Measurements from ENCODE around the gene TRAPPC8.
"Not testable (repeated sequence)": the region's sequence is repeated elsewhere in the genome, so short reads cannot be mapped to it uniquely, and the experiment has no call there.

TRAPPC8 gene

DNA sequence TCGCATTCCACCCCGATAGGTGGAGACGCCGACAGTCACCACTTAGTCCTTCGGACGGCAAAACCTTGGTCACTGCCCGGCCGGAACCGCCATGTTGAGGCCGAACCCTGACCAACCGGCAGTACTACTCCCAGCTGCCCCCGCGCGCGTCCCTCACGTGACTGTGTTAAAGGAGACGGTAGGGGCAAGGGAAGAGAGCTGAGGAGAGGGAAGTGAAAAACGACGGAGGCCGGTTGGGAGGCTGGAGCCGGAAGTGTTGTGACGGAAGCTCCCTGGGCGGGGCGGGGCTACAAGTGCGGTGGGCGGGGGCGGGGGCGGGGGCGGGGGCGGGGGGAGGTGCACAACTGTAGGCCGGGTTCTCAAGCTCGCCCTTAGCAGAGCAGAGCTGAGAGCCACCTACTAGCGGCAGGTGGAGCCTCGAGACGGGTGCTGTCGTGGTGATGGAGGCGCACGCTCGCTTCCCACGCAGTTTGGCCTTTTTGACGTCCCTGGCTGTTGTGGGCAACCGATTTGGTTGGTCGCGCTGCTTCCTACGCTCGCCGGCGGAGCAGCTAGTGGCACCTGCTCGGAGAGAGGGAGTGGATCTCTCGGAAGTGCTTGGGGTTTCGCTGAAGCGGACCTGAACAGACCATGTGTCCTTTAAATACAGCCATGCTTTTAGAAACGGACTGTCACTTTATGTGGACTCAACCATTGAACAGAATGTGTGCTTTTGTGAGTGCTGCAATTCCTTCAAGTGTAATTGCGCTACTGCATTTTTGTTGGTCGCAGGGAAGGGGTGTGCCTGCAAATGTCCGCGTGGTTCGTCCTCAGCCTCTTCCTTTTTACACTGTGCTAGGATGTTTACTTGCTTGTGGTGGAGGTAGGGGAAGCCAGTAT, at the start of gene TRAPPC8:
TRAPPC8 (minus strand) TSS at position 130 of the 879 bp plus-strand sequence. CDS start 364 bp downstream, outside the sequence.
- peak; percentile 77 to 84 (median 81) for DNase-seq (ENCODE audit: low read depth in 4 of 4, low spot score in 1 of 4)

DNA sequence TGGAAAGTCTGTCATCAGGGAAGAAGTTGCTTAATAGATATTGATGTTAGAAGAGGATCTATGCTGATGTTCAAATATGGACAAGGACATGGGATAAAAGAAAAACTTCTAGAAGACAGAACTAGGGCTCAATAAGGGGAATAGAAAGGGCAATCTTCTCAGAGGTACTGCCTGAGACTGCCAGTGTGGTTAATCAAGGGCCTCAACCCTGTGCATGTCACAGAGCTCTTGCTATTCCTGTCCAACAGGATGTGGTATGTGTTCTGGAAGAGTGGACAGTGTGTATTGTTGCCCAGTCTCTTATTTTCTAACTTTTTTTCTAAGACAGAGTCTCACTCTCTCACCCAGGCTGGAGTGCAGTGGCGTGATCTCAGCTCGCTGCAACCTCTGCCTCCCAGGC, 47.9 kb upstream of the TRAPPC8 start:
- DNase-seq (ENCODE audit: low read depth in 4 of 4, low spot score in 1 of 4), result no peak

GRCh38 chr18:31983976-31984375, 41.0 kb upstream of the TRAPPC8 start:
- DNase-seq (ENCODE audit: low read depth in 4 of 4, low spot score in 1 of 4), result no peak

- DNase-seq (ENCODE audit: low read depth in 4 of 4, low spot score in 1 of 4), result no peak
Observed at GRCh38 chr18:31983020-31983419, 40.1 kb upstream of the TRAPPC8 start.

DNA sequence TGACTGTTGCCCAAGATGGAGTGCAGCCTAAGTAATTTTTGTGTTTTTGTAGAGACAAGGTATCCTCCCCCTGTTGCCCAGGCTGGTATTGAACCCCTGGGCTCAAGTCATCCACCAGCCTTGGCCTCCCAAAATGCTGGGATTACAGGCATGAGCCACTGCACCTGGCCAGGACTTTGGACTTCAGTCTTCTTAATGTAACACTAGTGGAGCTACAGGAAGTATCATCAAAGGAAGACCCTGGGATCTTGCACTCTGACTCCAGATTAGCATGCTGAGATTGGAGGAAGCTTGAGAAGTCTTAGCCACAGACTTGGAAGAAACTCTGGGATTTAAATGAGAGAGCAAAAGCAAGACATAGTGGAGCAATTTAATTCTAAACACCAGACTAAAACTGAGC, 37.9 kb upstream of the TRAPPC8 start:
- DNase-seq (ENCODE audit: low read depth in 4 of 4, low spot score in 1 of 4), result no peak

DNA sequence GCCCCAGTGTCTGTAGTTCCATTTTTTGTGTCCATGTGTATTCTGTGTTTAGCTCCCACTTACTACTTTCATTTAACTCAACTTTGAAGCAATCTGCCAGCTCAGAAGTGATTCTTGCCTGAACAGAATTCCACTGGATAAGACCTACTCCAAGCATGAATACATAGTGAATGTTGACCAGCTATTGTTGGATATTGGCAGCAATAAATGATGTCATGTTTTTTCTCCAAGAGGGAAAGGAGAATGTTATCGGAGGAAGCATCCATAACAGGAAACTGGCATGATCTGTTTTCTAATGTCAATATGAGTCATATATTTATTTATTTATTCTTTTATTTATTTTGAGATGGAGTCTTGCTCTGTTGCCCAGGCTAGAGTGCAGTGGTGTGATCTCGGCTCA, 36.8 kb upstream of the TRAPPC8 start:
- no peak for DNase-seq (ENCODE audit: low read depth in 4 of 4, low spot score in 1 of 4)

DNA sequence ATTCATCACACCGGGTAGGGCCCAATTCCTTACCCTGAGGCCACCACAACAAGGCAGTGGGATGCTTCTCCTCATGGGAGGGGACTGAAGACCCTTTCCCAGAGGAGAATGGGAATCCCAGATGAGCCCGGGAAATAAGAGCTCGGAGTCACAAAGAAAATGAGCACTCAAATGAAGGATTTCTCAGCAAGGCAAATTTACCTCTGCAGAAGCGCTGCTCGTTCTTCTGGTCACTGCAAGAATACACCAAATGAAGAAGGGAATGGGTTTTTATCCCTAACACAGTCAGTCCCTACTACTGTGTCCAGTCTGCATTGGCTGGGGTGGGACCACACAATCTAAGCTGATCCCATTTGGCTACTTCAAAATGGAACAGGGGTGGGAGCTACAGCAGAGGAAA, 35.7 kb upstream of the TRAPPC8 start:
- DNase-seq (ENCODE audit: low read depth in 4 of 4, low spot score in 1 of 4), result no peak

GRCh38 chr18:31977270-31977872, 34.4 kb upstream of the TRAPPC8 start:
- DNase-seq (ENCODE audit: low read depth in 4 of 4, low spot score in 1 of 4), result peak in 1 of 4 experiments; percentile 9

GRCh38 chr18:31976242-31976641, 33.3 kb upstream of the TRAPPC8 start:
- DNase-seq (ENCODE audit: low read depth in 4 of 4, low spot score in 1 of 4), result no peak

DNA sequence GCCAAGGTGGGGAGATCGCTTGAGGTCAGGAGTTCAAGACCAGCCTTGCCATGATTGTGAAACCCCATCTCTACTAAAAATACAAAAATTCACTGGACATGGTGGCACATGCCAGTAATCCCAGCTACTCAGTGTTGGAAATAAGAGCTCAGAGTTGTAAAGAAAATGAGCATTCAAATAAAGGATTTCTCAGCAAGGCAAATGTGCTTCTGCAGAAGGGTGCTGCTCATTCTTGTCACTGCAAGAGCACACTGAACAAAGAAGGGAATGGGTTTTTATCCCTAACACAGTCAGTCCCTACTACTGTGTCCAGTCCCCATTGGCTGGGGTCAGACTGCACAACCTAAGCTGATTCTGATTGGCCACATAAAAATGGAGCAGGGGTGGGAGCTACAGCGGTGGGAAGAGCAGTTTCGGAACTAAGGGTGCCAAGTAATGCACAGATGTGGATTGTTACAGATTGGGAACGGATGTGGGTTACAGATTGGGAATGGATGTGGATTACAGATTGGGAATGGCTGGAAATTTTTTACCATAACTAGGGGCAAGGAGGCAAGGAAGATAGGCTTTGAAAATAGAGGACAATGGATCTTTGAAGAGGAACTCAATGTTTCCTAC, 31.1 kb upstream of the TRAPPC8 start:
- DNase-seq (ENCODE audit: low read depth in 4 of 4, low spot score in 1 of 4), result no peak

DNA sequence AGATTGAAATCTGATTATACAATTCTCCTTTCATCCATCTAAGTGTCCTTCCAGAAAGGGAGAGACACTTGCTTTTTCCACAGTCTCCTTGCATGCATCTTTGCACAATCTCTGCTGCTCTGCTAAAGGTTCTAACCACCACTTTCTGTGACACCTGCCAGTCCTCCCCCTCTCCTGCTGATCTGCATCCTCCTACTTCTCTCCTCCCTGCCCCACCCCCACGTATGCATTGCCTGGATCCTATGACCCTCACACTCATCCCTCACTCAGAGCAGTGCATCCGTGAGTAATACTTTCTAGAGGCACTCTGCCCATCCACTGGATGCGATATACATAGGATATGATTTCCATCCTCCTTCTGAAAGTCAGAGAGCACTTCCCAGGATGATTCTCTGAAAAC, 27.7 kb upstream of the TRAPPC8 start:
- DNase-seq (ENCODE audit: low read depth in 4 of 4, low spot score in 1 of 4), result no peak

DNA sequence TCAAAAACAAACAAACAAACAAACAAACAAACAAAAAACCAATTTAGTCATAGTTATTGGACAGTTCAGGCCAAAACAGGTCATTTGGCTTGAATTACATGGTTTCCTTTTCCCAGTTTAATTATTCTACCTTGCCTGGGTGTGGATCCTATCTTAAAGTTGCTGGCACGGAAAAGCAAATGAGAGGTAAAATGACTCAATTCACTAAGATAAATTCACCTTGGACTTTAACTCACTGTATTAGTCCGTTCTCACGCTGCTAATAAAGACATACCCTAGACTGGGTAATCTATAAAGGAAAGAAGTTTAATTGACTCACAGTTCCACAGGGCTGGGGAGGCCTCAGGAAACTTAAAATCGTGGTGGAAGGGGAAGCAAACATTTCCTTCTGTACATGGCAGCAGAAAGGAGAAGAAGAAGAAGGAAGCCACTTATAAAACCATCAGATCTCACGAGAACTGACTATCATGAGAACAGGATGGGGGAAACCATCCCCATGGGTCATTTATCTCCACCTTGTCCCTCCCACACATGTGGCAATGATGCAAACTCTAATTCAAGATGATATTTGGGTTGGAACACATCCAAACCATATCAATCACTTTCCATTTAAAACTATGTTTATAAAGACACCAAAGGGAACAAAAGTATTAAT, 22.5 kb upstream of the TRAPPC8 start:
- DNase-seq (ENCODE audit: low read depth in 4 of 4, low spot score in 1 of 4), result no peak

- DNase-seq (ENCODE audit: low read depth in 4 of 4, low spot score in 1 of 4), result no peak
Observed at GRCh38 chr18:31957728-31958127, 14.8 kb upstream of the TRAPPC8 start.

- DNase-seq (ENCODE audit: low read depth in 4 of 4, low spot score in 1 of 4), result no peak
Observed at GRCh38 chr18:31954349-31954748, 11.4 kb upstream of the TRAPPC8 start.

GRCh38 chr18:31953699-31954098, 10.8 kb upstream of the TRAPPC8 start:
- not testable (repeated sequence) for DNase-seq (ENCODE audit: low read depth in 4 of 4, low spot score in 1 of 4)

- DNase-seq (ENCODE audit: low read depth in 4 of 4, low spot score in 1 of 4), result no peak
Observed at GRCh38 chr18:31952223-31952622, 9.3 kb upstream of the TRAPPC8 start.

DNA sequence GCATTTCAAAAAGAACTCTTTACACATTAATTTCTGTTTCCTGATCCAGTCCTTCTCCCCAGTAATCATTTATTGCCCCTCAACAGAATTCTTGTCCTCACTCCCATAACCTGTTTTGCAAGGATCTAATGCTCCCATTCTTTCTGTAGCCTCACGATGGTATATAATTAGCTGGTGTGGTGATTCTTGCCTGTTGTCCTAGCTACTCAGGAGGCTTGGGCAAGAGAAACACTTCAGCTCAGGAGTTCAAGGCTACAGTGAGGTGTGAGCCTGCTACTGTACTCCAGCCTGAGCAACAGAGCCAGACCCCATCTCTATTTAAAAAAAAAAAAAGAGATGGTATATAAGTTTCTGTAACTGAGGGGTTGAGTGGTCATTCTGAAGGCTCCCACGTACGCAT, 7.7 kb upstream of the TRAPPC8 start:
- DNase-seq (ENCODE audit: low read depth in 4 of 4, low spot score in 1 of 4), result no peak

- DNase-seq (ENCODE audit: low read depth in 4 of 4, low spot score in 1 of 4), result not testable (repeated sequence)
Observed at GRCh38 chr18:31948349-31948748, 5.4 kb upstream of the TRAPPC8 start.

DNA sequence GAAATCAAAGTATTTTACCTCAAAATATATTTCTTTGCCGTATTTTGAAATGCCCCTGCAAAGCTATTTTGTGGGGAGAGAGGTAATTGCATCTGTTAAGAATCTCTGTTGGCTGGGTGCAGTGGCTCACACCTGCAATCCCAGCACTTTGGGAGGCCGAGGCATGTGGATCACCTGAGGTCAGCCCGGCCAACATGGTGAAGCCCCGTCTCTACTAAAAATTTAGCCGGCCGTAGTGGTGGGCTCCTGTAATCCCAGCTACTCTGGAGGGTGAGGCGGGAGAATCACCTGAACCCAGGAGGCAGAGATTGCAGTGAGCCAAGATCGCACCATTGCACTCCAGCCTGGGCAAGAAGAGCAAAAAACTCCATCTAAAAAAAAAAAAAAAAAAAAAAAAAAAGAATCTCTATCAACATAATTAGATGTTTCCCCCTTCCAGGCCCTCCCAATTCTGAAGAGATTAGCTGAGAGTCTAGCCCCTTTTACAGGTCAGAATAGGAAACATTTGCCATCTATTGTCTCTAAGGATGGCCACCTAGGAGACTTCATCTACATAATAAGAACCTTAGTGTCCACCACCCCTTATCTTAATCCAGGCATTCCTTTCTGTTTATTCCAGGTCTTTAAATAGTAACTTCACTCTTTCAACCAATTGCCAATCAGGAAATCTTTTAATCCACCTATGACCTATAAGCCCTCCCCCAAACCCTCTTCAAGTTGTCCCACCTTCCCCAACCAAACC, 3.5 kb upstream of the TRAPPC8 start:
- no peak for DNase-seq (ENCODE audit: low read depth in 4 of 4, low spot score in 1 of 4)

GRCh38 chr18:31943878-31944816, 1.2 kb upstream of the TRAPPC8 start:
- no peak for DNase-seq (ENCODE audit: low read depth in 4 of 4, low spot score in 1 of 4)
